Endothelial cell of umbilical vein (primary cell): ENCODE measurements around the gene TMPRSS12.

Experiments used
- POLR2AphosphoS5 ChIP-seq: IDR thresholded peaks from 2 replicates; pipeline ENCODE4 v1.6.1; 2012; ENCODE audit warnings: low read depth, mild to moderate bottlenecking, control low read depth, low read length, moderate library complexity; ENCODE audit not compliant: insufficient read depth
- TF ChIP-seq, protein P1 (sequence below), 2 donors: IDR thresholded peaks; 1 replicate in 1 of 2; 2 replicates in 1 of 2; pipeline ENCODE4 v1.5.1; 2011; ENCODE audit warnings: low read length in 2 of 2, mild to moderate bottlenecking in 2 of 2, moderate library complexity in 2 of 2, control low read depth in 1 of 2, inconsistent platforms in 1 of 2, low read depth in 1 of 2; ENCODE audit not compliant: insufficient read depth in 1 of 2; ENCODE audit errors: extremely low read depth in 1 of 2

DNA sequence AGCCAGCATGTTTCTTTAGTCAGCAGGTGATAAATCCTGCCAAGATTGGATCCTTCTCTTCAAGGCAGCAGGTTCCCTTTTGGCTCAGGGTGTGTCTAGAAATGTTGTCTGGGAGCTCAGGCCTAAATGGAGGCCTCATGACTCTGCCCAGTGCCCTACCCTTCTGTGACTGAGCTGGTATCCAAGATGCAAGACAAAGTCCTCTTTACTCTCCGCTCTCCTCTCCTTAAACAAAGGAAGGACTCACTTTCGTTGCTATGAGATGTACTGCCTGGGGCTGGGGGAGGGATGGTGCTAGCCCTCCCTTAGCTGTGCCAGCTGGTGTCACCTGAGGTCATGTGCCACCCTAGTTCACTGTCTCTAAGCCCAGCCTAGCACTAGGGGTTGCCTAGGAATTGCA is 13.8 kb upstream of the TMPRSS12 start:
- no peak for TF ChIP-seq POLR2AphosphoS5
- TF ChIP-seq, protein P1, sequence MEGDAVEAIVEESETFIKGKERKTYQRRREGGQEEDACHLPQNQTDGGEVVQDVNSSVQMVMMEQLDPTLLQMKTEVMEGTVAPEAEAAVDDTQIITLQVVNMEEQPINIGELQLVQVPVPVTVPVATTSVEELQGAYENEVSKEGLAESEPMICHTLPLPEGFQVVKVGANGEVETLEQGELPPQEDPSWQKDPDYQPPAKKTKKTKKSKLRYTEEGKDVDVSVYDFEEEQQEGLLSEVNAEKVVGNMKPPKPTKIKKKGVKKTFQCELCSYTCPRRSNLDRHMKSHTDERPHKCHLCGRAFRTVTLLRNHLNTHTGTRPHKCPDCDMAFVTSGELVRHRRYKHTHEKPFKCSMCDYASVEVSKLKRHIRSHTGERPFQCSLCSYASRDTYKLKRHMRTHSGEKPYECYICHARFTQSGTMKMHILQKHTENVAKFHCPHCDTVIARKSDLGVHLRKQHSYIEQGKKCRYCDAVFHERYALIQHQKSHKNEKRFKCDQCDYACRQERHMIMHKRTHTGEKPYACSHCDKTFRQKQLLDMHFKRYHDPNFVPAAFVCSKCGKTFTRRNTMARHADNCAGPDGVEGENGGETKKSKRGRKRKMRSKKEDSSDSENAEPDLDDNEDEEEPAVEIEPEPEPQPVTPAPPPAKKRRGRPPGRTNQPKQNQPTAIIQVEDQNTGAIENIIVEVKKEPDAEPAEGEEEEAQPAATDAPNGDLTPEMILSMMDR (IDR thresholded peaks at IDR 0.05; ENCODE audit: extremely low read depth in 1 of 2, insufficient read depth in 1 of 2, low read depth in 1 of 2, low read length in 2 of 2), result no peak
